ENCODE measurements around the gene ANKS6. TPM values are rescaled to one million over a fixed set of nuclear protein-coding genes. Genes with fewer than 3 reads are reported as not detected.

The ANKS6 gene
- total RNA-seq, 1 donor from 2014 or later, result 16.0 TPM

GRCh38 chr9:98821831-98822230 lies 25.5 kb upstream of the ANKS6 start:
- H3F3A ChIP-seq (ENCODE audit: low read depth), result no peaks in the 10 kb centered on the region
- no peaks in the 10 kb centered on the region for H3K4me1 ChIP-seq
- no peak overlapping the region for H3K4me2 ChIP-seq
- no peaks in the 10 kb centered on the region for H3K79me2 ChIP-seq (ENCODE audit: low read depth)
- H3K4me3 ChIP-seq, result no peak overlapping the region
- H3K27ac Mint-ChIP-seq, result peak overlapping the region; percentile 7
- no peak overlapping the region for H3K4me3 Mint-ChIP-seq
- no peaks in the 10 kb centered on the region for H3K4me1 Mint-ChIP-seq
- no peak overlapping the region for H3K27ac ChIP-seq
- peaks cover 6% of the 10 kb centered on the region for H3K9me3 Mint-ChIP-seq
- no peaks in the 10 kb centered on the region for H3K9me3 ChIP-seq (ENCODE audit: low read depth)
- H4K20me1 ChIP-seq (ENCODE audit: low read depth), result no peaks in the 10 kb centered on the region
- TF ChIP-seq EZH2phosphoT487 (IDR thresholded peaks at IDR 0.05) (no peak), EZH2 (IDR thresholded peaks at IDR 0.05) (no peak), CTCF (IDR thresholded peaks at IDR 0.05) (no peak)
- no peaks in the 10 kb centered on the region for H3K27me3 ChIP-seq
- no peak overlapping the region for H2AFZ ChIP-seq (replicated peaks)
- no peak for DNase-seq (ENCODE audit: low spot score)
- H3K36me3 Mint-ChIP-seq, result peaks cover 26% of the 10 kb centered on the region
- peaks cover 6% of the 10 kb centered on the region for H3K27me3 Mint-ChIP-seq (ENCODE audit: insufficient read depth, low read depth)
- H3K36me3 ChIP-seq, result no peaks in the 10 kb centered on the region
- no peak overlapping the region for H3K9ac ChIP-seq

GRCh38 chr9:98819231-98819630 lies 22.9 kb upstream of the ANKS6 start:
- Histone ChIP-seq H4K20me1 (ENCODE audit: low read depth) (no peaks in the 10 kb centered on the region), H3K4me2 (no peak overlapping the region), H3K9ac (no peak overlapping the region), H2AFZ (replicated peaks) (no peak overlapping the region), H3F3A (ENCODE audit: low read depth) (no peaks in the 10 kb centered on the region), H3K36me3 (no peaks in the 10 kb centered on the region), H3K4me1 (no peaks in the 10 kb centered on the region), H3K27ac (no peak overlapping the region), H3K79me2 (ENCODE audit: low read depth) (no peaks in the 10 kb centered on the region), H3K9me3 (ENCODE audit: low read depth) (no peaks in the 10 kb centered on the region), H3K4me3 (no peak overlapping the region), H3K27me3 (no peaks in the 10 kb centered on the region)
- H3K4me3 Mint-ChIP-seq, result no peak overlapping the region
- peaks cover 4% of the 10 kb centered on the region for H3K27me3 Mint-ChIP-seq (ENCODE audit: insufficient read depth, low read depth)
- H3K9me3 Mint-ChIP-seq, result peaks cover 6% of the 10 kb centered on the region
- no peak overlapping the region for H3K27ac Mint-ChIP-seq
- peaks cover 26% of the 10 kb centered on the region for H3K36me3 Mint-ChIP-seq
- TF ChIP-seq CTCF (IDR thresholded peaks at IDR 0.05) (no peak), EZH2 (IDR thresholded peaks at IDR 0.05) (no peak), EZH2phosphoT487 (IDR thresholded peaks at IDR 0.05) (no peak)
- no peaks in the 10 kb centered on the region for H3K4me1 Mint-ChIP-seq
- DNase-seq (ENCODE audit: low spot score), result no peak

DNA sequence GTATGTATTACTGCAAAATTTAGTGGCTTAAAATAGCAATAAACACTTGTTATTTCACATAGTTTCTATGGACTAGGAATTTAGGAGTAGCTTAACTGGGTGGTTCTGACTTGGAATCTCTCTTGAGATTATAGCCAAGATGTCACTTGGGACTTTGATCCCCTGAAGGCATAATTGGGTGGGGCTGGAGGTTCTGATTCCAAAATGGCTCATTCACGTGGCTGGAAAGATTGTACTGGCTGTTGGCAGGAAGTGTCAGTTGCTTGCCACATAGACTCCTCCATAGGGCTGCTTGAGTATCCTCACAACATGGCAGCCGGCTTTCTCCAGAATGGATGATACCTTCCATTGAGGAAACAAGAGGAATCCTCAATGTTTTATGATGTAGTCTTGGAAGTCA lies 22.4 kb upstream of the ANKS6 start:
- H3K36me3 ChIP-seq, result no peaks in the 10 kb centered on the region
- TF ChIP-seq EZH2phosphoT487 (IDR thresholded peaks at IDR 0.05), result no peak
- no peak for TF ChIP-seq EZH2 (IDR thresholded peaks at IDR 0.05)
- TF ChIP-seq CTCF (IDR thresholded peaks at IDR 0.05), result no peak
- H4K20me1 ChIP-seq (ENCODE audit: low read depth), result no peaks in the 10 kb centered on the region
- H3K27me3 Mint-ChIP-seq (ENCODE audit: insufficient read depth, low read depth), result peaks cover 4% of the 10 kb centered on the region
- no peaks in the 10 kb centered on the region for H3K79me2 ChIP-seq (ENCODE audit: low read depth)
- no peak overlapping the region for H3K27ac Mint-ChIP-seq
- no peak overlapping the region for H3K4me3 Mint-ChIP-seq
- H3K27ac ChIP-seq, result no peak overlapping the region
- peaks cover 30% of the 10 kb centered on the region for H3K36me3 Mint-ChIP-seq
- no peak for DNase-seq (ENCODE audit: low spot score)
- H3K9me3 Mint-ChIP-seq, result peaks cover 8% of the 10 kb centered on the region
- H3K4me3 ChIP-seq, result no peak overlapping the region
- H3K4me1 ChIP-seq, result no peaks in the 10 kb centered on the region
- H3K9me3 ChIP-seq (ENCODE audit: low read depth), result no peaks in the 10 kb centered on the region
- no peaks in the 10 kb centered on the region for H3K4me1 Mint-ChIP-seq
- H3K9ac ChIP-seq, result no peak overlapping the region
- no peaks in the 10 kb centered on the region for H3K27me3 ChIP-seq
- H2AFZ ChIP-seq (replicated peaks), result no peak overlapping the region
- no peak overlapping the region for H3K4me2 ChIP-seq
- H3F3A ChIP-seq (ENCODE audit: low read depth), result no peaks in the 10 kb centered on the region
